K562 (cell line): ENCODE measurements around the gene POC1B.

ENCODE experiments used
- MTA2 ChIP-seq: fragments of 450-650 bp; IDR thresholded peaks from 2 replicates; pipeline ENCODE4 v1.6.1; 2016; ENCODE audit warnings: low read depth
- RFX1 ChIP-seq: fragments of 450-650 bp; IDR thresholded peaks from 2 replicates; pipeline ENCODE4 v1.6.1; 2016; ENCODE audit warnings: mild to moderate bottlenecking, moderate library complexity
- TAF7 ChIP-seq: fragments of 450-650 bp; IDR thresholded peaks from 2 replicates; pipeline ENCODE4 v1.6.1; 2016; ENCODE audit warnings: missing genetic modification characterization, missing compliant biosample characterization
- TRIM28 ChIP-seq: fragments of 450-650 bp; IDR thresholded peaks from 2 replicates; pipeline ENCODE4 v1.6.1; 2017
- ZEB2 ChIP-seq: fragments of 450-650 bp; IDR thresholded peaks from 2 replicates; pipeline ENCODE4 v1.6.1; 2016

GRCh38 chr12:89565002-89565401, 39.2 kb upstream of the POC1B start:
- TF ChIP-seq MTA2 (no peak), RFX1 (no peak), TAF7 (tag) (no peak), TRIM28 (no peak), ZEB2 (no peak)
